Activated CD4-positive, CD25-positive, alpha-beta regulatory T cell treated with anti-CD3 and anti-CD28 coated beads, Interleukin-2, amount 50 U/mL, for 24 hours (primary cell): ENCODE data around the gene RTP3.
"Not testable (repeated sequence)": the region's sequence is repeated elsewhere in the genome, so short reads cannot be mapped to it uniquely, and the experiment has no call there.

Experiments used
- ATAC-seq, 2 donors: fragments of 150-1000 bp; cut with Tn5 transposase; one replicate each; pipeline ENCODE4 v1.10.0; 2021; ENCODE audit warnings: mild to moderate bottlenecking in 1 of 2, moderate library complexity in 1 of 2

The RTP3 gene

DNA sequence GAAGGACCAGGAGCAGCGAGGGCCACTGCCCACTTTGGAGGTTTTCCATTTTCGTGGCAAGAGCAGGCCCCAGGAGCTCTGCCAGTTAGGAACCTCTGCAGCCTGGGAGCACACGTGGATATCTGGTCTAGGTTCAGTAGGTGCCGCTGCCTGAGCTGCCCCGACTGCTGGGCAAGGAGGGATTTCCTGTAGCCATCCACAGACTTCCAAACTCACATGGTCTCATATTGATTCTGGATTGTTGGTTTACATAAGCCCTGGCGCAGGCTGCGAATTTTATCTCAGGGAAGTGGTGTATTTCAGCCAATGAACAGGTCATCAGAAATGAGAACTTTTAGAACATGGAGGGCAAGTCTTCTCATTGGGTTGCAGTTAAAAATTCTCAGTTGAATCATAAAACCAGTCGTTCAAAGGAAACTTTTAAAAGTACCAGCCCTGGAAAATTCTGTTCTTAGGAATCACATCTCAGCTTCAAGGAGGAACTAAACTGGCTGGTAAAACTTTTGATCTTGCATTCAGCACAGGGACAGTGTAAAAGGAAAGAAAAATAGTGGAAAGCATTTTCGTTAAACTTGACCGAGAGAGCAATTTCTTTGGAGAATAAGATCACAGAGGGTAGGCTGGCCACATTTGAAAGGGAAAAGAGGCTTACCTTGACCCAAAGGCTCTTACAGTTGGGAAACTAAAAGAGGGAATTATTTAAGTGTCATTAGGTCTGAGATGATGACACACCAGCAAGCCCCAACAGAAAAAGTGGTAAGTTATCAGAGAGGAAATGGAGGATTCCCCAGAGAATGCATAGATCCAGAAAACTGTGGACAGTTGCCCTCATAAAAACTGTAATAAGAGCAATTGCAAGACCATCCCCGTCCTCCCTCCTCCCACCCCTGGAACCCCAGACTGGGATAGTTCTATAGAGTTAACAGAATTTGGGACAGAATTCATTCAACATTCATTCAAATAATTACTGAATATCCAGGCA lies 6.4 kb upstream of the RTP3 start:
- ATAC-seq = no peak

DNA sequence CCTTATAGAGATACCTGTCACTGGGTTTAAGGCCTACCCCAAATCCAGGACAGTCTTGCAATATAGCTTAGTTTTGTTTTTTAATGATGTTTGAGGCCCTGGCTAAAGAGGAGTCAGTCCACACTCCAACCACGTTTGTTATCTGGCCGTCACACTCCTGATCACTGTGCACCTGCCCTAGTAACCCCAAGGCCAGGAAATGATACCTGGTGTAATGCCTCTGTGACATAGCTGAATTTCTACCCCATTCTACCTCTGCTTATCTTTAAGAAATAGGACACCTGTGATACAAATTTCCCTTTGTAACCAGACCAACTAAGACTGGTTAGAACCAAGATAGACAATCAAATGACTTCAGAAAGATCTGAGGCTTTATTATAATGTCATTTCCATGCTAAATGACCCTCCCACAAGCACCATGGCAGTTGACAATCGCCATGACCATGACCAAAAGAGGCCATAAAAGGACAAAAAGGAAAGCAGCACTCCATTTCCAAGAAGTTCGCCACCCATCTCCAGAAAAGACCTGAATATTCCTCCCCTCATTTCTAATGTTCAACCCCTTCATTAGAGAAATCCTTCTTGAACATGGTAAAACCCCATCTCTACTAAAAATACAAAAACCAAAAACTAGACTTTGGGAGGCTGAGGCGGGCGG lies 4.8 kb upstream of the RTP3 start:
- ATAC-seq = no peak

DNA sequence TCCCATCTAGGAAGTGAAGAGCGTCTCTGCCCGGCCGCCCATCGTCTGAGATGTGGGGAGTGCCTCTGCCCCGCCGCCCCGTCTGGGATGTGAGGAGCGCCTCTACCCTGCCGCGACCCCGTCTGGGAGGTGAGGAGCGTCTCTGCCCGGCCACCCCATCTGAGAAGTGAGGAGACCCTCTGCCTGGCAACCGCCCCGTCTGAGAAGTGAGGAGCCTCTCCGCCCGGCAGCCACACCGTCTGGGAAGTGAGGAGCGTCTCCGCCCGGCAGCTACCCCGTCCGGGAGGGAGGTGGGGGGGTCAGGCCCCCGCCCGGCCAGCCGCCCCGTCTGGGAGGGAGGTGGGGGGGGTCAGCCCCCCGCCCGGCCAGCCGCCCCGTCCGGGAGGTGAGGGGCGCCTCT lies 3.3 kb upstream of the RTP3 start:
- not testable (repeated sequence) for ATAC-seq

DNA sequence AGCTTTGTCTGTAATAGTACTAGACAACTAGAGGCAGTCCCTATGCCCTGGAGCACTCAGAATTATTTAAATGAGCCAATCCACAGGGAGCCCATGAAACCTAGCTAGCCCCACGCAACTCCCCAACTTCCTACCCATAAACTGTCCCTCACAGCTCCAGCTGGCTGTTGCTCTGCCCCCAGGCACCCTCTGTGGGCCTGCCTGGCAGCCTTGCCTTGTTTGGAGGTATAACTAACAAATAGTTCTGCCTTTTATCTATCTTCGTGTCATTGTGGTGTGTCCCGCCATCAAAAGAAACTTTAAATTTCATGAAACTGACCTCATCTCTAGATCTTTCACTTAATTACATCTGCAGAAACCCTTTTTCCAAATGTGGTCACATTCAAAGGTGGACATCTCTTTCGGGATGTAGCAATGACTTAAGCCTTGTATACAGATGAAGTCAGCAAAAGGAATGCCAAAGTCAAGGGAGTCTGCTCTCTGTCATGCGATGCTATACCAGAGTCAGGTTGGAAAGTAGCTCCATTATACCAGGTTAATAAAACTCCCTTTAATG lies 1.8 kb upstream of the RTP3 start:
- no peak for ATAC-seq

DNA sequence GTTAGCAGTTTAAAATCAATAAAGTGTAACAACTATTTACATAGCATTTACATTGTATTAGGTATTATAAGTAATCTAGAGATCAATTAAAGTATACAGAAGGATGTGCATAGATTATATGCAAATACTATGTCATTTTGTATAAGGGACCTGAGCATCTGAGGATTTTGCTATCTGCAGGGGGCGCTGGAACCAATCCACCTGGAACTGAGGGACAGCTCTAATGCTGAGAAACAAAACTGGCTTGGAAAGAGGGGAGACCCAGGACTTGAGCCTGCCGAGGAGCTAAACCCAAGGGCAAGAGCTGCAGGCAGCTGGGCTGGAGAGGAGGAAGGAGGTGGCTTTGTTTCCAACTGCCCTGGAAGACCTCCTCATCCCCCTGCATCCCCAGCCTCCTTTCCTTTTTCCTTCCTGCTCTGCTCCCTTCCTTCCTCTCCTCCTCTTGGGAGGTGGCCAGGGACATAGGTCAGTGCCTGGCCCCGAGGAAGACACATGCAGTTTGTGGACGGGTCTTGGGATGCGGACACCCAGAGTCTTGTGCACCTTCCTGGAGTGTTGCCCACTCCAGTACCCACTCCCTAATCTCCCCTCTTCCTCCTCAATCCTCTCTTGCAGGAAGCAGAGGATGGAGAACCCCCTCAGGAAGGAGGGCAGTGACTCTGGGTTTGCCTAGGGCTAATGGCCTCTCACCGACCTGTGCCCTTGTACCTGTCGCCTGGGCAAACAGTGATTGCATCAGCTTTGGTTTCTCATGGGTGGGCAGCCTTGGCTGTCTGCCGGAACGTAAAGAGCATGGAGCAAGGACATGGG lies 825 bp upstream of the RTP3 start:
- peak; percentile 36 to 41 for ATAC-seq

DNA sequence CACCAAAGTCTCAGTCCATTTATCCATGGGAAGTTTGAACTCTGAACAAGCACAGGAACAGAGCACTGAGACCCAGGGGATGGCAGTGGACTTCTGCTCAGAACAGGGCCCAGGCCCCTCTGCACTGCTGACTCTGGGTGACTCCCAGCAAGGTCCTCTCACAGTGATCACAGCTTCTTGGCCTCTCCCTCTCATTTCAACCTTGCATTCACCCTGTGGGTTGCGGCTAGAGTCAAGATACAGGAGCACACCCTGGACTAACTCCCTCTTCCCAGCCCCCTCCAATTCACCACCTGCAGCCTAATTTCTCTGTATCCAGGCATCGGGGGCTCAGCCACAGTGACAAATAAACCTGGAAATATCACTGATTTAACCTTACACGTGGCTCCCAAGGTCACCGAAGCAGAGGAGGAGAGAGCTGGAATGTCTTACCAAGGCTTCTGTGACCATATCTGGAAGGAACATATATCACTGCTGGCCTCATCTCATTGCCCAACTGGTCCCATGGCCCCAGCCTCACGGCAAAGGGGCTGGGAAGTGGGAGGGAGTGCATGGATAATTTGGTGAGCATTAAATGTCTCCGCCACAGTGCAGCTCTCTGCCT lies 1.2 kb downstream of the RTP3 start:
- ATAC-seq = no peak

DNA sequence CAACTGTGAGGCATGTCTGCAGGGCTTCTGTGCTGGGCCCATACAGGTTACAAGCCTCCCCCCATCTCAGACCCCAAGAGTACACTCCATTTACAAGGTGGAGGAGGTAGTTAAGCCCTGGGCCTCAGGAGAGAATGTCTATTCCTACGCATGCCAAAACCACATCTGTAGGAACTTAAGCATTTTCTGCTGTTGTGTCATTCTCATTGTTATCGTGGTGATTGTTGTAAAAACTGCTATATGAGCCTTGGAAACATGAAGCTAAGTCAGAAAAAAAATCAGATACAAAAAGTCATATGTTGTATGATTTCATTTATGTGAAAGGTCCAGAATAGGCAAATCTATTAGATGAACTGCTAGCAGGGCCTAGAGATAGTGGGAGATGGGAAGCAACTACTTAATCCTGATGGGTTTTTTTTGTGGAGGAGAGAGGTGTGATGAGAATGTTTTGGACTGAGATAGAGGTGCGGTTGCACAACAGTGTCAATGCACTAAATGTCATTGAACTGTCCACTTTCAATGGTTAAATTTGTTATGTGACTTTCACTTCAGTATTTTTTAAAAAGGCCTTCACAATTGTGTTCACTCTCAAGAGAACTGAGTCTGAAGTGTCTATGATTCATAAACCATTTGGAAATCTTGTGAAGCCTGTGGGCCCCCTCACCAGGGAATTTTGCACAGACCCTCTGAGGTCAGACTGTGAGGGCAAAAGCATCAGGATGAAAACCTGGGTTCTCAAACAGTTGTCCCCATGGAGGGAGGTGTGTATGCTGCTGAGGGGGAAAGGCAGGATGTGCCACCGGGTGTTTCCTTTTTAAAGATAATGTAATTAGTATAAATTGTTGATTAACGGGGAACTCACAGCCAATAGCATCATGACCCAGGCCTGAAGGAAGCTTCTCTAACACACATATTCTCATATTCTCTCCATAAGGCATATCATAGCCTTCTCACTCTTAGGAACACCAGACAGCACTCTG lies 3.2 kb downstream of the RTP3 start:
- ATAC-seq = no peak

DNA sequence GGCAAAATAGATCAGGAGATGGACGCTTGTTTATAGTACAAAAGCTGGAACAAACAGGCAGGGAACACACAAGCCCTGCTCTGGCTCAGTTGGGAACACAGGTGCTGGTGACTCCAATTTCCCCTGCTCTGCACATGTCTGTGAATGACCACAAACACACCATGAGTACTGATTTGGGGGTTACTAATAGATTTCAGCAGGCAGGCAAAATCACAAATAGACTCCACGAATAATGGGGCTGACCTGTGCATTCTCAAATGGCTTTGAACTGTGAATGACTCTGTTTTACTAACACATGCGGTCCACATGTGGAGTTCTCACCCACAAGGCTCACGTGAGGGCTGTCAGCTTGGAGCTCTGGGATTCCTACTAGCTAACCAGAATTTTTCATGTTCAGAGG lies 3.9 kb downstream of the RTP3 start:
- ATAC-seq = no peak

DNA sequence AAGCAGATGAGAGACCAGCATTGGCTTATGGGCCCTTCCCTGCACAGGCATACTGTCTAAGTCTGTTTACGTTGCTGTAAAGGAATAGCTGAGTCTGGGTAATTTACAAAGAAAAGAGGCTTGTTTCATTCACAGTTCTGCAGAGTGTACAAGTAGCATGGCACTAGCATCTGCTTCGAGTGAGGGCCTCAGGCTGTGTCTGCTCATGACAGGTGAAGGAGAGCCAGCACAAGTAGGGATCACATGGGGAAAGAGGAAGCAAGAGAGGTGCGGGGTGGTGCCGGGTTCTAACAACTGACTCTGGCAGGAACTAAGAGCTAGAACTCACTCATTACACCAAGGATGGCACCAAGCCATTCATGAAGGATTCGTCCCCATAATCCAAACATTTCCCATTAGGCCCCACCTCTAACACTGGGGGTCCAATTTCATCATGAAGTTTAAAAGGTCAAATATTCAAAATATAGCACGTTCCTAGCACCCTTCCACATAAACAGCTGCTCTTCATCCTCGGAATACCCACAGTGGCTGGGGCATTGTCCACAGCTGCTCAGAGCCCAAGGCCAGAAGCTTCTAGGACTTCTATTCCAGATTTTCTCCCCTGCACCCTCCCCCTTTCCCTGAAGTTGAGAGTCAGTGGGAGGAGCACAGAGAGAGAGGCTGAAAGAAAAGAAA lies 5.6 kb downstream of the RTP3 start:
- no peak for ATAC-seq

DNA sequence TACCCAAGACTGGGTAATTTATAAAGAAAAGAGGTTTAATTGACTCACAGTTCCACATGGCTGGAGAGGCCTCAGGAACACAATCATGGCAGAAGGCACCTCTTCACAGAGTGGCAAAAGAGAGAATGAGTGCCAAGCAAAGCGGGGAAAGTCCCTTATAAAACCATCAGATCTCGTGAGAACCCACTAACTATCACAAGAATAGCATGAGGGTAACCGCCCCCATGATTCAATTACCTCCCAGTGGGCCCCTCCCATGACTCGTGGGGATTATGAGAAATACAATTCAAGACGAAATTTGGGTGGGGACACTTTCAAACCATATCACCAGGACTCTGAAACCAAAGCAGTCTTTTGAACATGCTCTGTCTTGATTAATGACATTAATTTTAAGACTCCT lies 7.0 kb downstream of the RTP3 start:
- peak; percentile 69 to 81 for ATAC-seq

DNA sequence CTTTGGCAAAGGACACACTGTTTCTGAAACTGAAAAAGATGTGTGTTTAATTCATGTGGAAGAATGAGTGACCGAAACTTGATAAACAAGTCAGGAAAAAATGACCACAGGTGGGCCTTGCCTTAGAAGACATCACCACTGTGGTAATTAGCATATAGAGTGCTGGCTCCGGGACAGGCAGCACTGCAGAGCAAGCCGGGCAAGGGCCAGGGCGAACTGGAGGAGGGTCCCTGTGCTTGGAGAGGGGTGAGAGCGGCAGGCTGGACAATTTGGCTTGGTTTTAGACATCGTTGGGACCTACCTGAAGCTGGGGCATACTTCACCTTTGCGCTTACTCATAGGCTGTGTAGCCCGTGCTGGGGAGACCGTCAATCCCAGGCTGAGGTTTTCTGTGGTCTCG lies 8.2 kb downstream of the RTP3 start:
- no peak for ATAC-seq

DNA sequence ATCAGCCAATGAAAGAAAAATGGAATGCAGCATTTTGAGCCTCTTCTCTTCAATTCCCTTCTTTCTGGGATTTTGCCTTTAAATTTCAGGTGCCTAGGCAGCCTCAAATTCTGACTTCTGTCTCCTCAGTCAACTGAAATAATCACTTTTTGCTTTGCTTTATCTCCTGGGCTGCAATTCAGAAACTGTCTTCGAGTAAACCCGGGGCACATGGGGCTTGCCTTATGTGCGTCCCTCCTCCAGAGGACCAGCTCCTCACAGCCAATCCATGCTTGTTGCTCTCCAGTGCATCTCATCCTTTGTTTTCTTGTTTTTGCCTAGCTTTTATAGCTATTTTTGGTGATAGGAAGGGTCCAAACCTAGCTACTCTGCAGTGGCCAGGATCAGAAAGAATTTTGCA lies 8.8 kb downstream of the RTP3 start:
- ATAC-seq = no peak

DNA sequence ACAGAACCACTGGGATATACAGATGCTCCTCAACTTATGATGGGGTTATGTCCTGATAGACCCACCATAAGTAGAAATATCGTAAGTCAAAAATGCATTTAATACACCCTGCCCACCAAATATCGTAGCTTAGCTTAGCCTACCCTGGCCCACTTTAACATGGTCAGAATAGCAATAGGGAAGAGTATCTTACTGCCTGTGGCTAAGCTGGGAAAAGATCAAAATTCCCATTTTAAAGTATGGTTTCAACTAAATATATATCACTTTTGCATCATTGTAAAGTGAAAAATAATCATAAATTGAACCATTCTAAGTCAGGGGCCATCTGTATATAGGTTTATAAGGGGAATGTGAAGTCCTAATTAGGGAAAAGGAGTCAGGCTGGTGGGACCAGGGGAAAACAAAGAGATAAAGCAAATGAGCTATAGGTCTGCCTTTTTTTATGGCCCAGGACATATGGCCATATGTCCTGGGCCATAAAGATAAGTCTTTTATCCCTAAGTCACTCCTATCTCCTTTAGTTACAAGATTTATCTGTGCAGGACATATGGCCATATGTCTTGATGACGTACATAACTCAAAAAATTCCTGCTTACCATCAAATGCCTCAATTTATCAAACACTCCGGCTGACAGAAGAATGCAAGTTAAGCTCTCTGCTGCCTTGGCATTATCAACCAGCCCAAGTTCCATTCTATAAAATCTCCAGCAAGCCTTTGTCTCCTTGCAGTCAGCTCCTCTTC lies 11.2 kb downstream of the RTP3 start:
- ATAC-seq = no peak

DNA sequence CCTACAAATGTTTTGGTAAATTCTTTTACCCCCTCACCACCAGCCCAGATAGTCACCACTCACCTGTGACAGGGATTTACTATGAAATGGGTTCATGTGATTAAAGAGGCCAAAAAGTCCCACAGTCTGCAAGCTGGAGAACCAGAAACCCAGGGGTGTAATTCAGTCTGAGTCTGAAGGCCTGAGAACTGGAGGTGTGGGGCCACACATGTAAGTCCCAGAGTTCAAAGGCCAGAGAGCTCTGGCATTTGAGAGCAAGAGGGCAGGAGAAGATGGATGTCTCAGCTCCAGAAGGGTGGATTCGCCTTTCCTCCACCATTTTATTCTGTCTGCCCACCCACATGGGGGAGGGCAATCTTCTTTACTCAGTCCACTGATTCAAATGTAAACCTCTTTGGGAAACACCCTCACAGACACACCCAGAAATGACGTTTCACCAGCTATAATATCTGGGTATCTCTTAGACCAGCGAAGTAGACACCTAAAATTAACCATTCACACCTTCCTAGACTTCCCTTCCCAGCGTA lies 11.9 kb downstream of the RTP3 start:
- no peak for ATAC-seq

DNA sequence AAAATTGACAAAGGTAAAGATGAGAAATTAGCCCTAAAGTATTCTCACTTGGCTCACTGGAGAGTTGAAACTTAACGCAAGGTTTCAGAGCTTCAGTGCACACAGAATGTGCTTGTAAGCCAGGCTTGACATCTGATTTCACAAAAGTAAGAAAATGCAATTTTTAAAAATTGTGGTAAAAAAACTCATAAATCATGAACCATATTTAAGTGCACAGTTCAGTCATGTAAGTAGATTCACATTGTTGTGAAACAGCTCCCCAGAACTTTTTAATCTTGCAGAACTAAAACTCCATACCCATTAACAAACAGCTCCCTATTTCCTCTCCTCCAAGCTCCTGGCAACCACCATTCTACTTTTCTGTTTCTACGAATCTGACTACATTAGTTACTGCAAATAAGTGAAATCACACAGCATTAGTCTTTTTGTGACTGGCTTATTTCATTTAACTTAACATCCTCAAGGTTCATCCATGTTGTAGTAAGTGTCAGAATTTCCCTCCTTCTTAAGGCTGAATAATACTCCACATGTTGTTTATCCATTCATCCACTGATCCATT lies 14.5 kb downstream of the RTP3 start:
- no peak for ATAC-seq

DNA sequence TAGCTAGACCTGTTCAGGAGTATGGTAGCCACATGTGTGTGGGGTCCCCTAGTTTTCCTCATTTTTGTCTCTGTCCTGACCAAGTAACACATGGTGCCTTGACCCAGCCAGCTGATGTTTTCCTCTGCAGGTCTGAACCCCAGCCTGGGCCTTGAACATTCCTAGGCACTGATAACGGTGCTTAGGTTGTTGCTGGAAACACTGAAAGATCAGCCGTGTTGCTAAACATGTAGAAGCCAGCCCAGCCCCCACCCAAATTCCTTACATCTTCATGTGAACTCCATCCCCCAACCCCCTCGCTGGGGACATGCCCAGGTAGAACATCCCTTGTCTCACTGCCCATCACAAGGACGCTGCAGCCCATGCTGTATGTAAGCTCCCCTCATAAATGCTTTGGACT lies 18.7 kb downstream of the RTP3 start:
- no peak for ATAC-seq

DNA sequence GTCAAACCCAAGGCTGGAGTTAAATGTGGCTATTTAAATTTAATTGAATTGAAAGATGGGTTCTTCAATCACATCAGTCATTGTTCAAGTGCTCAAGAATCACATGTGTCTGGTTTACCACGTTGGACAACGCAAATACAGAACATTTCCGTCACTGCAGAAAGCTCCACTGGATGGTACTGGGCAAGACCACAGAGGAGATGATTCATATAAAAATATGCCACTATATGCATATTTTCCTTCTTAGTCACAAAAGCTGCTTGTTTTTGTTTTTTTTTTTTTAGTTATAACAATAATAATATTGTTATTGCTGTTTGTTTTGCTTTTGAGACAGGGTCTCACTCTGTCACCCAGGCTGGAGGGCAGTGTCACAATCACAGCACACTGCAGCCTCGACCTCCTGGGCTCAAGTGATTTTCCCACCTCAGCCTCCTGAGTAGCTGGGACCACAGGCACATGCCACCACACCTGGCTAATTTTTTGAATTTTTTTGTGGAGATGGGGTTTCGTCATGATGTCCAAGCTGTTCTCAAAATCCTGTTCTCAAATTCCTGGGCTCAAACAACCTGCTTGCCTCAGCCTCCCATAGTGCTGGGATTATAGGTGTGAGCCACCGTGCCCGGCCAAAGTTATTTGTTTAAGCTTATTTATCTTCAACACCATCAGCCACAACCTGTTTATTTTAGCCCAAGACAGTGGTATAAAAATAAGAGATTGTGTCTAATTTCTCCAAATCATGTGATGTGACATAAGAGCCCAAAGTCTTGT lies 19.4 kb downstream of the RTP3 start:
- ATAC-seq = peak; percentile 32 to 38

DNA sequence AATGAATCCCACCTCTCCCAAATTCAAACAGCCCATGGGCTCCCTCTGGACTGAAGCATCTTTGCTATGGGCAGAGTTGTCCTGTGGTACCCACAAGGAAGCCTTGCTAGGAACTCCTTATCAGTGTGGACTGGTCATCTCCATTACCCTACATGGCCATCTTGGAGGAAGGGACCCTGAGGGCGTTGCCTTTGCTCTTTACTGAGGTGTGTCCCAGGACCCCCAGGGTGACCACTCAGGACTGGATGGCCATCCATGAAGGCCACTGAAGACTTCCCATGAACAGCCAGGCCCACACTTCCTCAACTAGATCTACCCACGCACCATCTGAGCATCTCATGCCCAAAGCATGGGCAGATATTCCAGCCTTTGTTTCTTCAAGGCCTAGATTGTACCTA lies 20.0 kb downstream of the RTP3 start:
- no peak for ATAC-seq

DNA sequence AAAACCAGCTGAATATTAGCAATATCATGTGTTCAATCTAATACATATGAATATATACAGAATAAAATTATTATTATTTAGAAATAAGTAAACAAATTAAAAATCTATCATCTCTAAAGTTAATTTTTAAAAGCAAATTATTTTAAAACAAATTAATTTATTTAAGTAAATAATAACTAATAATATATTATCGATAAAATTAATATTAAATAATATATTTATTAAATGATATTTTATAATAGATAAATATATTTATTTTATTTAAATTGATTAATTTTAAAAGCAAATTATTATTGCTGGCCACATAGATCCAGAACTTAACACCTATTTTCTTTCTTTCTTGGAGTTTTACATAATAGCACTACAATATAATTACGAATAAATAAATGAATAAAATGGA lies 22.2 kb downstream of the RTP3 start:
- no peak for ATAC-seq
